T-cell (primary cell): ENCODE measurements around the gene GABBR2. TPM values are rescaled to one million over a fixed set of nuclear protein-coding genes. Genes with fewer than 3 reads are reported as not detected.

Source experiments
- ATAC-seq, 4 experiments: fragments of 200-7000 bp in 3 of 4; fragments of 150-1000 bp in 1 of 4; cut with Tn5 transposase; replicated peaks in 1 of 4; 1 replicate in 3 of 4; 2 replicates in 1 of 4; pipeline ENCODE4 v1.10.0; 2021; ENCODE audit warnings: moderate library complexity in 3 of 4, mild to moderate bottlenecking in 2 of 4, moderate number of reproducible peaks in 1 of 4
- CTCF ChIA-PET, 2 donors: fragments of 300-600 bp; sonication (Branson Sonifier 250); formaldehyde crosslinking; loops; one replicate each; lab custom pipeline; 2022; ENCODE audit warnings: antibody characterized with exemption in 2 of 2; lab: Charles Lee
- POLR2A ChIA-PET, 2 donors: fragments of 300-600 bp; sonication (Branson Sonifier 250); formaldehyde crosslinking; loops; one replicate each; lab custom pipeline; 2022; ENCODE audit warnings: antibody characterized with exemption in 2 of 2; lab: Charles Lee
- DNase-seq, 35 experiments: peaks; one replicate each; pipeline versions ENCODE4 v3.0.0 to v3.0.0-alpha.2; 2013 to 2023
- H3K27ac ChIP-seq: one replicate; pipeline ENCODE4 v1.5.1; 2013; ENCODE audit warnings: low read length
- H3K27me3 ChIP-seq, 2 experiments: replicated peaks in 1 of 2; 1 replicate in 1 of 2; 2 replicates in 1 of 2; pipeline versions ENCODE4 v1.6.1 to v1.7.0; 2013; ENCODE audit warnings: low read length in 1 of 2, mixed read lengths in 1 of 2; ENCODE audit not compliant: control insufficient read depth in 2 of 2, insufficient read depth in 2 of 2; ENCODE audit errors: extremely low read depth in 1 of 2
- H3K36me3 ChIP-seq, 2 donors: 1 replicate in 1 of 2; 2 replicates in 1 of 2; pipeline versions ENCODE4 v1.6.1 to v1.7.0; 2013; ENCODE audit warnings: low read length in 1 of 2; ENCODE audit not compliant: control insufficient read depth in 2 of 2, insufficient read depth in 1 of 2; ENCODE audit errors: extremely low read depth in 1 of 2
- H3K4me1 ChIP-seq, 2 experiments: 1 replicate in 1 of 2; 2 replicates in 1 of 2; pipeline versions ENCODE4 v1.6.1 to v1.7.0; 2013; ENCODE audit warnings: low read length in 2 of 2, mixed read lengths in 1 of 2; ENCODE audit not compliant: insufficient read depth in 2 of 2, control insufficient read depth in 1 of 2; ENCODE audit errors: extremely low read depth in 1 of 2
- H3K4me3 ChIP-seq, 2 donors: 1 replicate in 1 of 2; 2 replicates in 1 of 2; pipeline versions ENCODE4 v1.5.1 to v1.7.0; 2013; ENCODE audit warnings: mild to moderate bottlenecking in 2 of 2, low read length in 1 of 2, moderate library complexity in 1 of 2; ENCODE audit not compliant: control insufficient read depth in 1 of 2; ENCODE audit errors: extremely low read depth in 1 of 2
- H3K9me3 ChIP-seq: 2 replicates; pipeline ENCODE4 v1.7.0; 2013
- H3K27ac Mint-ChIP-seq, 2 donors: one replicate each; pipeline ENCODE4 v1.8.0; 2020 to 2021; ENCODE audit warnings: mild to moderate bottlenecking in 2 of 2, mixed read lengths in 2 of 2
- H3K27me3 Mint-ChIP-seq, 2 donors: one replicate each; pipeline ENCODE4 v1.8.0; 2021 to 2022; ENCODE audit warnings: mixed read lengths in 2 of 2
- H3K36me3 Mint-ChIP-seq: one replicate; pipeline ENCODE4 v1.8.0; 2021; ENCODE audit warnings: mixed read lengths
- H3K4me1 Mint-ChIP-seq, 3 donors: one replicate each; pipeline ENCODE4 v1.8.0; 2020 to 2022; ENCODE audit warnings: mixed read lengths in 3 of 3, mild to moderate bottlenecking in 1 of 3
- H3K4me3 Mint-ChIP-seq, 3 donors: one replicate each; pipeline ENCODE4 v1.8.0; 2020 to 2022; ENCODE audit warnings: mild to moderate bottlenecking in 3 of 3, mixed read lengths in 3 of 3, moderate library complexity in 3 of 3
- H3K9me3 Mint-ChIP-seq, 3 donors: one replicate each; pipeline ENCODE4 v1.8.0; 2020 to 2022; ENCODE audit warnings: mixed read lengths in 3 of 3
- WGBS: methylation state at CpG from one replicate; pipeline ENCODE4 v1.1.5; 2013; ENCODE audit warnings: missing lambda C conversion rate; ENCODE audit not compliant: insufficient coverage; 5-methylcytosine and 5-hydroxymethylcytosine counted together
- total RNA-seq, 35 experiments: library from RNA in 6 of 35; stranded (reverse) in 6 of 35; fragments of 120-200 nt in 1 of 35; gene quantifications; one replicate each; pipeline versions ENCODE4 v1.2.1 to v1.2.4 and lab custom pipeline; 2013 to 2026

The GABBR2 gene
- total RNA-seq, 5 donors from 2014 or later (not counting 1 experiment from before 2014, with no cell fraction given) = 0.03 TPM; not detected in 4

DNA sequence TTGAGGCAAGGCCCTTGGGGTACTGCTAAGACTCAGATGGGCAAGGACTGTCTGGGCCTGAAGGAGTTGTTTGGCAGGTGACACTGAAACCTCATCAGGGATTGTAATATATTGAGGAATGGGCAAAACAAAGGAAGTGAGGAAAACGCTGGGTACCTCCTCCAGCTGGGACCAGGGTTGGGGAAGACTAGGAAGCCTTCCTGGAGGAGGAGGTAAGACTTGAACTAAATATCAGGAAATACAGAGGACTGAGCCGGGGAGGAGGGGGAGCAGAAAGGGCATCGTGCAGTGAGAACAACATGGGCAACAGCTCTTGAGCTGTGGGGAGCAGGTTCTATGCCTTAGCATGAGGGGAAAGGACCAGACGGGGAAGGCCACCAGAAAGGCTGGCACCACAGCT is 144.0 kb downstream of the GABBR2 start:
- Histone ChIP-seq H3K4me1 (no peaks in the 10 kb centered on the region), H3K4me3 (no peak overlapping the region), H3K9me3 (no peaks in the 10 kb centered on the region), H3K27ac (no peak overlapping the region), H3K27me3 (peaks cover 0 to 9% of the 10 kb centered on the region in 2 experiments), H3K36me3 (no peaks in the 10 kb centered on the region)
- no peak overlapping the region for H3K4me3 Mint-ChIP-seq
- DNase-seq (no peak), ATAC-seq (no peak)
- ChIA-PET POLR2A (no interaction called here), CTCF (no interaction called here)
- no peaks in the 10 kb centered on the region for H3K9me3 Mint-ChIP-seq
- H3K4me1 Mint-ChIP-seq = no peaks in the 10 kb centered on the region
- WGBS = 90% methylated on average over 4 of the region's 4 CpGs
- H3K36me3 Mint-ChIP-seq = no peaks in the 10 kb centered on the region
- no peak overlapping the region for H3K27ac Mint-ChIP-seq
- H3K27me3 Mint-ChIP-seq = peaks cover 0 to 10% of the 10 kb centered on the region in 2 donors

DNA sequence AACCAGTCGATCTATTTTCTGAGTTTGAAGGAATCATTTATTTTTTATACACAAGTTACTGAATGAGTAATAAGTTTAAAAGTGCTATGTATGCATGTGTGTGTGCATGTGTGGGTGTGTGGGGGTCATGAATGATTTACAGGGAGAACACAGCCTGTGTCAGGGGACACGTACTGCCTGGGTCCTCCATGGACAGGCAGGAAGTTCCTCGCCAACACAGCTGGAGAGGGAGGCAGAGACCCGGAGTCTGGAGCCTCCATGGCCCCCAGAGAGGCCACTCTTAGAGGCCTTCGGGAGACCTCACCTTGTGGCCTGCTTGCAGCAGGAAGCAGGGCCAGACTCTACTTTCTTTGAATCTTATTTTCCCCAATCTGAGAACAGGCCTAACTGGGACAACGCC is 144.7 kb downstream of the GABBR2 start:
- ChIA-PET POLR2A (no interaction called here), CTCF (no interaction called here)
- no peak overlapping the region for H3K27ac Mint-ChIP-seq
- H3K36me3 ChIP-seq = no peaks in the 10 kb centered on the region
- ATAC-seq (peak in 1 of 4 experiments; percentile 15), DNase-seq (no peak)
- no peaks in the 10 kb centered on the region for H3K9me3 Mint-ChIP-seq
- WGBS = 88% methylated on average over 4 of the region's 6 CpGs
- no peak overlapping the region for H3K4me3 ChIP-seq
- H3K4me3 Mint-ChIP-seq = no peak overlapping the region
- no peak overlapping the region for H3K27ac ChIP-seq
- peaks cover 0 to 9% of the 10 kb centered on the region in 2 experiments for H3K27me3 ChIP-seq
- no peaks in the 10 kb centered on the region for H3K4me1 Mint-ChIP-seq
- H3K9me3 ChIP-seq = no peaks in the 10 kb centered on the region
- H3K4me1 ChIP-seq = no peaks in the 10 kb centered on the region
- H3K27me3 Mint-ChIP-seq = peaks cover 0 to 10% of the 10 kb centered on the region in 2 donors
- no peaks in the 10 kb centered on the region for H3K36me3 Mint-ChIP-seq

DNA sequence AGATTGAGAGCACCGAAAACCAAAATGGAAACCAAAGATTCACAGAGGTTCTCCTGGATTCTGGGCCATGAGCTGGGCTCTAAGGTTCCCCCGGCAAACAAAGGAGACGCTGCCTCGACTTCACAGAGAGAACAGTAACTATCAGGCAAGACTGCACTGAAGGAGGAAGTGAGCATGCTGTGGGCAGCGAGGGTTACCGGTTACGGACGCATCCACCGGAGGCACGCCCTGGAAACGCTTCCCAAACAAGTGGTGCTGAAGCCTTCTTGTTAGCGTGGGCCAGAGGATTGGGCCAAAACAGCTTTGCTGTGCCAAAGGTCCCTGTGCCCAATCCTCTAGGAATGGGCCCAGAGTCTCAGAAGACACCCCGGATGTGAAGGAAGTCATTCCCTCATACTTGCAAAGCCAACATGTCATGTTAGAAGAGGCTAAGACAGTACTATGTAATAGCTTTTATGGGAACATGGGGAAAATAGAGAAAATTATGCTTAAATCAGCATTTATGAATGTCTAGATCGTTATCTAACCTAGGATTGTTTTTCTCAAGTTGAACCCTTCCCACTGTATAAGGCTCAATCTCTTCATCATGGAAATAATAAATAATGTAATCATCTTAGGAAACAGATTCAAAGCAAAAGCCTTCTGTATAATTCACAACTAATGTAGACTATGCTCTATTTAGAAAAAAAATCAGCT is 145.4 kb downstream of the GABBR2 start:
- peaks cover 0 to 8% of the 10 kb centered on the region in 2 donors for H3K27me3 Mint-ChIP-seq
- H3K27me3 ChIP-seq = peaks cover 0 to 5% of the 10 kb centered on the region in 2 experiments
- H3K4me3 Mint-ChIP-seq = no peak overlapping the region
- no peaks in the 10 kb centered on the region for H3K4me1 Mint-ChIP-seq
- no peaks in the 10 kb centered on the region for H3K4me1 ChIP-seq
- no peaks in the 10 kb centered on the region for H3K36me3 ChIP-seq
- no peak overlapping the region for H3K4me3 ChIP-seq
- no peak for DNase-seq
- no peaks in the 10 kb centered on the region for H3K36me3 Mint-ChIP-seq
- H3K27ac Mint-ChIP-seq = no peak overlapping the region
- CTCF ChIA-PET = no interaction called here
- H3K27ac ChIP-seq = no peak overlapping the region
- WGBS = 97% methylated on average over 11 of the region's 14 CpGs
- H3K9me3 ChIP-seq = no peaks in the 10 kb centered on the region
- POLR2A ChIA-PET = no interaction called here
- H3K9me3 Mint-ChIP-seq = no peaks in the 10 kb centered on the region
- ATAC-seq = no peak

DNA sequence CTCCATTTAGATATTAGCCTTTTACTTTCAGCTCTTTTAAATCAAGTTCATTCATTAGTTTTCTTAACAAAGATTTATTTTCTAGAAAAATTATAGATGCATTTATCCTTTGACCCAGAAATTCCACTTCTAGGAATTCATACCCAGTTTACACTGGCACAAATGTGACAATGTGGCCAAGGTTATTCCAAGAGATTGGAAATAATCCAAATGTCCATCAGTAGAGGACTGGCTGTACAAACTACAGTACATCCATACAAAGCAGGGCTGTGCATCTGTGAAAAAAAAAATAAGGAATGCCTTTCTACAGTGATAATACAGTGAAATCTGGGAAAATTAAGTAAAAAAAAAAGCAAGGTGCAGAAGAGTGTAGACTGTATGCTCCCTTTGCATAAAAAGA is 149.2 kb downstream of the GABBR2 start:
- no peak for ATAC-seq
- POLR2A ChIA-PET = no interaction called here

DNA sequence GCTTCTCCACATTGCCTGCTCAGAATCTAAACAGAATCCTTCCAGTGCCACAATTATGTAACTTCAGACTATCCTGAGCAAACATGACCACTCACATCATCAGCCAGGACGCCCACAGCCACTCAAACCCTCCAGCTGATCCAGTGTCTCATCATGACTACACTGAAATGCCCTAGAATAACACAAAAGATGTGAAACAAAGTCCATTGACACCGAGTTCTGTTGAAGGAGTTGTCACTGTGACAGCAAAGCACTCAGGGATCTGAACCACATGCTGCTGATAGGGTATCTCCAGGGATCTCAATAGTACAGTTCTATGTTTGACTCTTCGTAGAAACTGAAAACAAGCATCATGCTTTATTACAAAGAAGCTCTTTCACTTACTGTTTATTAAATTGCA is 150.2 kb downstream of the GABBR2 start:
- no peak overlapping the region for H3K4me3 Mint-ChIP-seq

More for the DNA sequence above, 149.2 kb downstream of the GABBR2 start:
- H3K4me3 Mint-ChIP-seq = no peak overlapping the region
- no peak overlapping the region for H3K4me3 ChIP-seq
- H3K36me3 Mint-ChIP-seq = no peaks in the 10 kb centered on the region
- DNase-seq = no peak
- no peaks in the 10 kb centered on the region for H3K36me3 ChIP-seq
- no peak overlapping the region for H3K27ac ChIP-seq
- no peaks in the 10 kb centered on the region for H3K9me3 Mint-ChIP-seq
- H3K4me1 ChIP-seq = no peaks in the 10 kb centered on the region
- no peak overlapping the region for H3K27ac Mint-ChIP-seq
- CTCF ChIA-PET = no interaction called here
- H3K27me3 Mint-ChIP-seq = peaks cover 3 to 9% of the 10 kb centered on the region in 2 donors
- no peaks in the 10 kb centered on the region for H3K9me3 ChIP-seq
- no peaks in the 10 kb centered on the region for H3K4me1 Mint-ChIP-seq
- peaks cover 0 to 6% of the 10 kb centered on the region in 2 experiments for H3K27me3 ChIP-seq

DNA sequence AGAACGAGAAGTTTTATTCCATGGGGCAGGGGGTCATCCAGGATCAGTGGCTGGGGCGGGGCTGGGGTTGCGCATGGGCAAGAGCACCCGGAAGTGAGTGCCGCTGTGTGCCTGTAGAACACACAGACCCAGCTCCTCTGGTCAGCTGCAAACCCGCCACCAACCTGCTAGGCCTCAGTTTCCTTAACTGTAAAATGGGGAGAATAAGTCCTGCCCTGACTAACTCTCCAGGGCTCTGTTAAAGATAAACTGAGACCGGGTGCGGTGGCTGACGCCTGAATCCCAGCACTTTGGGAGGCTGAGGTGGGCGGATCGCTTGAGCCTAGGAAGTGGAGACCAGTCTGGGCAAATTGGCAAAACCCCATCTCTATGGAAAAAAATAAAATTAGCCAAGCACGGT is 152.2 kb downstream of the GABBR2 start:
- H3K4me1 Mint-ChIP-seq = no peaks in the 10 kb centered on the region
- no peaks in the 10 kb centered on the region for H3K36me3 Mint-ChIP-seq
- Histone ChIP-seq H3K4me3 (no peak overlapping the region), H3K36me3 (no peaks in the 10 kb centered on the region), H3K27me3 (peaks cover 0 to 10% of the 10 kb centered on the region in 2 experiments), H3K27ac (no peak overlapping the region), H3K4me1 (no peaks in the 10 kb centered on the region), H3K9me3 (no peaks in the 10 kb centered on the region)
- DNase-seq = no peak
- H3K27ac Mint-ChIP-seq = no peak overlapping the region
- H3K9me3 Mint-ChIP-seq = no peaks in the 10 kb centered on the region
- POLR2A ChIA-PET = no interaction called here
- H3K4me3 Mint-ChIP-seq = no peak overlapping the region
- WGBS = 88% methylated on average over 11 of the region's 12 CpGs
- peaks cover 3 to 13% of the 10 kb centered on the region in 2 donors for H3K27me3 Mint-ChIP-seq
- CTCF ChIA-PET = no interaction called here
- no peak for ATAC-seq

More for the DNA sequence above, 150.2 kb downstream of the GABBR2 start:
- no peaks in the 10 kb centered on the region for H3K36me3 Mint-ChIP-seq
- H3K27me3 ChIP-seq = peaks cover 0 to 6% of the 10 kb centered on the region in 2 experiments
- no peaks in the 10 kb centered on the region for H3K9me3 ChIP-seq
- no peaks in the 10 kb centered on the region for H3K4me1 ChIP-seq
- DNase-seq = no peak
- no peaks in the 10 kb centered on the region for H3K9me3 Mint-ChIP-seq
- peaks cover 3 to 13% of the 10 kb centered on the region in 2 donors for H3K27me3 Mint-ChIP-seq
- H3K4me1 Mint-ChIP-seq = no peaks in the 10 kb centered on the region
- 90% methylated on average over 1 of the region's 3 CpGs for WGBS
- no peaks in the 10 kb centered on the region for H3K36me3 ChIP-seq
- ATAC-seq = no peak
- no peak overlapping the region for H3K4me3 ChIP-seq
- no peak overlapping the region for H3K27ac ChIP-seq
- ChIA-PET POLR2A (no interaction called here), CTCF (no interaction called here)
- no peak overlapping the region for H3K27ac Mint-ChIP-seq
